Right lung (tissue), 5 donors: ENCODE data around the gene HPX. TPM values are rescaled to one million over a fixed set of nuclear protein-coding genes. Genes with fewer than 3 reads are reported as not detected.
A peak's percentile ranks its signal among the peaks of the same experiment; 100 is the strongest.
"Not testable (repeated sequence)": the region's sequence is repeated elsewhere in the genome, so short reads cannot be mapped to it uniquely, and the experiment has no call there.

Experiments used
- DNase-seq, 2 donors: peaks; one replicate each; pipeline ENCODE4 v3.0.0-alpha.2; 2013
- polyA plus RNA-seq, 5 donors: library from polyadenylated mRNA; unstranded; fragments of 120-200 nt; gene quantifications; one replicate each; pipeline versions ENCODE4 v1.2.1 to v1.2.3, GENCODE V29; 2013; ENCODE audit warnings: inconsistent platforms in 1 of 5, low replicate concordance in 1 of 5; ENCODE audit not compliant: insufficient read length in 5 of 5, insufficient read depth in 1 of 5

HPX gene
- polyA plus RNA-seq, 5 donors: 5.3 to 8.8 (median 8.7) TPM

GRCh38 chr11:6417907-6418556, 22.8 kb downstream of the HPX start:
- no peak for DNase-seq

GRCh38 chr11:6415797-6416196, 25.0 kb downstream of the HPX start:
- DNase-seq: no peak

- no peak for DNase-seq
Measured at GRCh38 chr11:6414874-6415328, 25.9 kb downstream of the HPX start.

- no peak for DNase-seq
Measured at GRCh38 chr11:6413791-6414201, 27.0 kb downstream of the HPX start.

- DNase-seq: no peak
Measured at GRCh38 chr11:6411594-6412031, 29.2 kb downstream of the HPX start.

- no peak for DNase-seq
Measured at GRCh38 chr11:6410695-6411430, 29.9 kb downstream of the HPX start.

GRCh38 chr11:6406370-6406769, 34.4 kb downstream of the HPX start:
- DNase-seq: no peak

GRCh38 chr11:6405846-6406245, 34.9 kb downstream of the HPX start:
- no peak for DNase-seq

- peak in 1 of 2 donors; percentile 19 for DNase-seq
Measured at GRCh38 chr11:6405052-6405667, 35.6 kb downstream of the HPX start.

GRCh38 chr11:6404342-6405051, 36.3 kb downstream of the HPX start:
- DNase-seq: no peak

GRCh38 chr11:6403539-6403938, 37.2 kb downstream of the HPX start:
- DNase-seq: no peak

- no peak for DNase-seq
Measured at GRCh38 chr11:6402561-6402981, 38.2 kb downstream of the HPX start.

- DNase-seq: no peak
Measured at GRCh38 chr11:6402061-6402470, 38.7 kb downstream of the HPX start.

- no peak for DNase-seq
Measured at GRCh38 chr11:6401464-6401863, 39.3 kb downstream of the HPX start.

- DNase-seq: no peak
Measured at GRCh38 chr11:6400431-6401345, 40.1 kb downstream of the HPX start.

GRCh38 chr11:6397636-6398035, 43.2 kb downstream of the HPX start:
- DNase-seq: no peak

GRCh38 chr11:6397156-6397555, 43.6 kb downstream of the HPX start:
- peak in 1 of 2 donors; percentile 27 for DNase-seq

GRCh38 chr11:6395470-6396060, 45.2 kb downstream of the HPX start:
- no peak for DNase-seq

- DNase-seq: no peak
Measured at GRCh38 chr11:6393989-6394670, 46.7 kb downstream of the HPX start.

GRCh38 chr11:6392251-6392650, 48.5 kb downstream of the HPX start:
- DNase-seq: not testable (repeated sequence)
